Hypothalamus (tissue), 51 donors: ENCODE results near the gene DAPK3.
A peak's percentile ranks its signal among the peaks of the same experiment; 100 is the strongest.
"Not testable (repeated sequence)": the region's sequence is repeated elsewhere in the genome, so short reads cannot be mapped to it uniquely, and the experiment has no call there.

Experiments
- DNase-seq, 51 donors: peaks; one replicate each; lab custom pipeline; 2025; lab: John Stamatoyannopoulos, UW

The DAPK3 gene

DNA sequence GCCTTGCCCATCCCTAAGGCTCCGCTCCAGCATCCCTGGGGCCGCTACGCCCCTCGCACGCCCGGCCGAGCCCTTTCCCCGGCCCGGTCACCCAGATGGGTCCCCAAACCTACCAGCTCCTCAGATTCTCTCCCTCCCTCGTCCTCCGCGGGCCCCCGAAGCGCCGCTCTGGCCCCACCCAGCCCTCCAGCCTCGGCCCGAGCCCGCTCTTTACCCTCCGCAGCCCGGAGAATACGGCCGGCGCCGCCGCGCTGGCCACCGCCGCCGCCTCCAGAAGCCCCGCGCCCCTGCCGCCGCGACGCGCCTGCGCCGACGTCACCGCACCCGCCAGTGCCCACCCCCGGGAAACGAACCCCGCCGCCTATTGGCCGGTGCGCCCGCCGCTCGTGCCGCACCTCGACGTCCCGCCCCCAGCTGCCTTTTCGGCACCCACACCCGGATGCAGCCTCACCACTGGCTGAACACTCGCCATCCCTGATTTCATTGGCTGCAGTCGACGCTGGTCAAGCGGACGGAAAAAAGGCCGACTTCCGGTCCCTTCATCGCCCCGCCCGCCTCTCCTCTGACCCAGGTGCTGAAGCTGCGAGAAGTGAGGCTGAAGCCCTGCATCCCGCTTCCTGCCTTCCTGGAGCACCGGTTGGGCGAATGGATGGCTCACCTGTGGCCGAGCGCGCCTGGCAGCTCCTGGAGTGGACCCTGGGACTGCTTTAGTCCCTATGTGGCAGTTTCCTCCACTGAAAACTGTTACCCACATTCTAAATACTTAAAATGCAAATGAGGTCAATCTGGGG lies at the start of gene DAPK3:
Gene DAPK3, minus strand, starts transcription at position 292 of the 791 bp plus-strand sequence. CDS start 1,364 bp downstream, outside the sequence.
- peak; percentile 58 to 99 (median 96) for DNase-seq

DNA sequence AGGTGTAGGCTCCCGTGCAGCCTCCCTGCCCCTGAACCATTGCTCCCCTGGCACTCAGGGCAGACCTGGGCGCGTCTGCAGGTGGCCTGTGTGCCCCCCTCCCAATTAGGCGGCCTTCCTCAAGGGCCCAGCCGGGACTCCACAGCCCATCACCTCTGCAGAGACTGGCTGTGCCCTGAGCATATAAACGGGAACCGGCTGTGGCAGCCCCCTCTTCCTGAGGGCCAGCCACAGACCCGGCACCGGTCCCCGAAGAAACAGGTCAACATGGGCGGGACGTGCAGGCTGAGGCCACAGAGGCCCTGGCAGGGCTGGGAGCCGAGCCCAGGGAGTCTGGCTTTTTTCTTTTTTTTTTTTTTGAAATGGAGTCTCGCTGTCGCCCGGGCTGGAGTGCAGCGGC lies 48.7 kb upstream of the DAPK3 start:
- no peak for DNase-seq

DNA sequence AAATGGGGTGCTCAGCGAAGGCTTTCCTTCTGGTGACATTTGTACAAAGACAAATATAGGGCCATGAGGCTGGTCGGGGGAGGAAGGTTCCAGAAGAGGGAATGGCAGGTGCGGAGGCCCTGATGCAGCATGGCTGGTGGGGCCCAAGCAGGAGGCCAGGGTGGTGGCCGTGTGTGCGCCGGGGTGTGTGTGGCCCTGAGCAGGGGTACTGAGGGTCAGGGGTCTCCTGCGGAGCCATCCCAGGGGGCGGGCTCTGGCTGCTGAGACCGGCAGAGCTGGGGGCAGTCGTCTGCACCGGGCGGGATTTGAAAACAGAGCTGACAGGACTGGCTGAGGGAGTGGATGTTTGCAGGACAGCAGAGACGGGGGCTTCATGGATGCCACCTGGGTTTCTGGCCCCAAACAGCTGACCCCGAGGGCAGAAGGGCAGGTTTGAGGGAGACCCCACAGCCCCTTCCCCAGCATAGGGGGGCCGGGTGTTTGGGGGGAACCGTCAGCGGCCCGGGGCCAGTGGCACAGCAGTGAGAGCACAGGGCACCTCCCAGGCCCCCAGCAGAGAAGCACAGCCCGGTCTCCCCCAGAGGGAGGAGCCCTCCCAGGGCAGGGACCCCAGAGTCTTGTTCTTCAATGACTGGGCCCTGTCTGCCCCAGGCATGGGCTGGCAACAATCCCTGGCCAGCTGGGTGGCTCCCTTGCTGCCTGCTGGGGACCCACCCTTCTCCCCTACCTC lies 48.0 kb upstream of the DAPK3 start:
- DNase-seq, result no peak

DNA sequence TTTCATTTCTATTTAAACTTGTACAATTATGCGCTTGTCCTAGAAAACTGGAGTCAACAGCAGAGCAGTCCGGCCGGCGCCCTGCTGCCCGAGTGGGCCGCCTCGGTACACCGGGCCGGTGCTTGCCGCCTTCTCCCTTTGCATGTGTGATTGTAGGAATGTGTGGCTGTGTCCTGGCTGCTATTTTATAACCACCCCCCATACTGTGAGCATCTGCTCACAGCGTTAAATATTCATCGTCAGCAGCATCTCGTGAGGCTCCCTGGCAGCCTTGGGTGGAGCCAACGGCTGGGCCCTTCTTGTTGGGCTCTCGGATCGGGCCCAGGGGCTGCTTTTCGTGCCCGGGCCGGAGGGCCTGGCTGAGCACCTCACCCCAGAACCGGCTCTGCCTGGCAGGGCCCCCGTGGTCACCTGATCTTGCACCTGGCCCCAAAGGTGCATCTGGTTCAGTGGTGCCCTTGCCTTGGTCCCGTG lies 47.3 kb upstream of the DAPK3 start:
- DNase-seq, result peak in 14 of 51 donors; percentile 6 to 60 (median 29)

DNA sequence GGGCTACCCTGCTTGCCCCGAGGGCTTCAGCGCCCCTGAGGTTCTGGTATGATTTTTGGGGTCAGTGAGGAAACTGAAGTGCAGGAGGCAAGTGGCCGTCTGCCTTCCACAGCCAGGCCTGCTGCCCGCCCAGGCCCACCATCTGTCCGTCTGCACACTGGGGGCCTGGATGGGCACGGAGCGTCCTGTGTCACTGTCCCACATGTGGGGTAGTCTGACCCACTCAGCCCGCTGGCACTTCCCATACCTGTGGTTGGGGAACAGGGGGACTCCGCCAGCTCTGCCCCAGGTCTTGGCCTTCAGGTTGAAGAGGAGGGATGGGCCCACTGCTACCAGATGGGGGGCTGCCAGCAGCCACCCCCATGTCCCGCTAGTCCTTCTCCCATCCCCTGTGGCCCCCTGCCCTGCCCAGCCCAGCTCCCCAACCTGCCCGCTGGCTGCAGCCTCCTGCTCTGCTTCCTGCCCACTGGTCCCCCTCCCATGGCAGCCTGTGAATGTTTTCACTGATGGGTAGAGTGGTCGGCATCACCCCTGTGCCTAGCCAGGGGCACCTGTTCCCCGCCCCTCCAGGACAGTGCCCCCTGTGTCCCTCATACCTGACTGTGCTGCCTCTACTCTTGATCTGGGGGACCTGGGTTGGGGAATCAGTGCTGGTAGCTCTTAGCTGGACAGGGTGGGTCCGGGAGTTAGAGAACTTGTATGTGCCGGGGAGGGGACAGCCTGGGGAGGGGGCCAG lies 46.2 kb upstream of the DAPK3 start:
- DNase-seq, result peak in 3 of 51 donors; percentile 37 to 47 (median 46)

DNA sequence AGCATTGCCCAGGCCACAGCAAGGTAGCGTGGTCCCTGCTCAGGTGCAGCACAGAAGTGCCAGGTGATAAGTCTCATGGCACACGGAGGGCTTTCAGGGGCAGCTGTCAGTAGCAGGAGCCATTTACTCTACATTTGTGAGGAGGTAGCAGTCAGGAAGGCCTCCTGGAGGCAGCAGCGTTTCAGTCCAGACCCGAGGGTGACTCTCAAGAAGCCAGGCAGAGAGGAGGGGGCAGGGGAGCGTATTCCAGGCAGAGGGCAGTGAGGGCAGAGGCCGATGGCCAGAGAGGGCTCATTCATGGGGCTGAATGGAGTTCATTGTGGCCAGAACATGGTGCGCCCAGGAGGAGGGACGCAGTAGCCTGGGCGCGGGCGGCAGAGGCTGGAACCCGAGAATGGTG lies 45.6 kb upstream of the DAPK3 start:
- DNase-seq, result peak in 41 of 51 donors; percentile 26 to 91 (median 73)

DNA sequence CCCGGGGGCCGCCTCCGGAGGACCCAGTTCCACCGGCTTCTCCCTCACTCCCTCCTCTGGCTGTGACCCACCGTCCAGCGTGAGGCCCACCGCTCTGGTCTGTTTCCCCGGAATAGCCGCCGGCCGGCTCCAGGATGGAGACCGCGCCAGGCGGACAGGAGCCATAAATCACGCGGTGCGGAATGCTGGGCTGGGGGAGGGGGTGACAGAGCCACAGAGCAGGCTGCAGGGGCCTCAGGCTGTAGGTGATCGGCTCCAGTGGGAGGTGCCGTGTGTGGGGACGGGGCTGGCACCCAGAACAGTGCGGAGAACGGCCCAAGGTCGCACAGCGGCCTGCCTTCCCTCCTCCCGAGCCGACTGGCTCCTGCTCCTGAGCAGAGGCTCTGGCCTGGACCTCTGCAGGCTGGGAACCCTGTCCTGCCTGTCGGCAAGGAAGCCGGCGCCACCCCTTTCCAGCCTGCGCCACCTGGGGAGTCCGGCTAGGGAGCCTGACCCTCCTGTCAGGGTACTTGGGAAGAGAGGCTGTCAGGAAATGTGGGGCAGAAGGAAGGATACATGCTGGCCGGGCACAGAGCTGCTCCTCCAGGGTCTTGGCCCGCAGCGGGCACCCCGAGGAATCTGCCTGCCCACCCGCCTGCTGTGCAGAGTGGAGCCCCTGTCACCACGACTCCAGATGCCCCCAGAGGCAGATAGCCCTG lies 45.0 kb upstream of the DAPK3 start:
- peak in 1 of 51 donors; percentile 10 for DNase-seq

DNA sequence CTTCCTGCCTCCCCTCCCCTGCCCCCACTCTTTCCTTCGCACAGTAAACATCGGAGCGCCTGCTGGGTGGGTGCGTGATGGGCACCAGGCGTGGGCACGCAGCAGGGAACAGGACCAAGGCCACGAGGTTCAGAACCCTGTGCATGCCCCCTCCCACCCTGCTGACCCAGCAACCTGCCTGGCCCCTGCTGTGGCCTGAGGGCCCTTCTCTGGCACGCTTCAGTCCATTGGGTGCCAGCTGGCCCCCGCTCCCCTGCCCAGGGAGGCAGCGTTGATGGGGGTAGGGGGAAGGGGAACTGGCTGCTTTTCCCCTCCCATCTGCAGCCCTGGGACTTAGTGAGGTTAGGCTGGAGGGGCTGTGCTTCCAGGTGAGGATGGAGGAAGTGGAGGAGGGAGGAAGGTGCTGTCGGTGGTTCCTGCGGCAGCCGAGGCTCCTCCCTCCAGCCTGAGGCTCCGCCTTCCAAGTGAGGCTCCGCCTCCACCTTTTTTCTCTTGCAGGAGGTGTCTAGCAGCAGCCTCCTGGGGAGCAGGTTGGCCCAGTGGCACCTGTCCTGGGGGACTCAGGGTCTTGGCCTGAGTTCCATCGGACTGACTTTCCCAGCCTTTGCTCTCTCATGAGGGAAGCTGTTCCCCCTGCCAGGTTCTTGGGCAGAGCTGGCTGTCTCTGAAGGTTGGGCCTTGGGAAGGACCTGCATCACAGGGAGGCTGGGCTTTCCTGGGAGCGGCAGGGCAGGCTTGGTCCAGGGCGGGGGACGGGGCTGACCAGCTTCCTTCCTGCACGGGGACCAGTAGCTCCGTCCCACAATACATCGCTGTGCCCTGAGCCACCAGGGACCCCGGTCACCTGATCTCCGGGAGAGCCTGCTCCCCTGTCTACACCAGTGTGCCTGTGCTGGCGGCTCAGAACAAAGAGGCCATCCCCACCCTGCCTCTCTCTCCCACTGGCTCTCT lies 43.9 kb upstream of the DAPK3 start:
- no peak for DNase-seq

DNA sequence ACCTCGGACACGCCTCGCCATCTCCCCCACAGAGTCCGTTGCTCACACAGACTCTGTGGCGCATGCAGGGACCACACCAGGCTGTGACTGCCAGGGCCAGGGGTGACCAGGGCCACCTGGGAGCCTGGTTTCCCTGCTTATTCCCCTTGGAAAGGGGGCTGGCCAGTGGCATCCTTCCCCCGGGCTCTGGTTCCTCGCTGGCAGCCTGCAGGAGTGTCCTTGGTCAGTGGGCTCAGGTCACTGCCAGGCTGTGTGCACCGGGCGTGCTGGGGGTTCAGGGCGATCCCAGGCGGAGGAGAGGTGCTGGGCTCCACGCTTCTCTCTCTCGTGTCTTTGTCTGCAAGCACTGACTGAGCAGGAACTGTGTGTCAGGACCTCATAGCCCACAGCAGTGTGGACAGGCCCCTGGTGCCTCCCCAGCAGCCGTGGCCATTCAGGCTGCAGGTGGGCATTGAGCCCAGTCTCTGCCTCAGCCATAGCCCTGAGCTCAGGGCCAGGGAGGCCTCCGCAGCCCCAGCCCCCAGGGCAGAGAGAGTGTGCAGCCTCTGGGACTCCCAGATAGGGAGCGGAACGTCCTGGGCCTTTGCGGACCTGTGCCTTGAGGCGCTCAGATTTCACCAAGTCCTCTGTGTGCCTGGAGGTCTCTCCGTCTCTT lies 43.1 kb upstream of the DAPK3 start:
- peak in 23 of 51 donors; percentile 11 to 74 (median 40) for DNase-seq

DNA sequence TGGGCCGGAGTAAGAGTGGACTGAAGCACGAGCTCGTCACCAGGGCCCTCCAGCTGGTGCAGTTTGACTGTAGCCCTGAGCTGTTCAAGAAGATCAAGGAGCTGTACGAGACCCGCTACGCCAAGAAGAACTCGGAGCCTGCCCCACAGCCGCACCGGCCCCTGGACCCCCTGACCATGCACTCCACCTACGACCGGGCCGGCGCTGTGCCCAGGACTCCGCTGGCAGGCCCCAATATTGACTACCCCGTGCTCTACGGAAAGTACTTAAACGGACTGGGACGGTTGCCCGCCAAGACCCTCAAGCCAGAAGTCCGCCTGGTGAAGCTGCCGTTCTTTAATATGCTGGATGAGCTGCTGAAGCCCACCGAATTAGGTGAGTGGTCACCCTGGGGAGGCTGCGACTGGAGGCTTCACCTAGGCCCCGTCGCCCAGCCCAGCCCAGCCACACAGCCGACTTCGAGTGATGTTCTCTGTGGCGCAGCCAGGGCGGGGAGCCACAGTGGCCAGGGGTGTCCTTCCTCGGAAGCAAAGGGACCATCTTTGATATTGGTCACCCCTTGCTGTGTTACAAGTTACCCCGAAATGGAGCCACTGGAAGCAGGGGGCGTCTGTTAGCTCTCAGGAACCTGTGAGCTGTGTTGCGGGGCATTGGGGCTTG lies 42.2 kb upstream of the DAPK3 start:
- DNase-seq, result no peak

DNA sequence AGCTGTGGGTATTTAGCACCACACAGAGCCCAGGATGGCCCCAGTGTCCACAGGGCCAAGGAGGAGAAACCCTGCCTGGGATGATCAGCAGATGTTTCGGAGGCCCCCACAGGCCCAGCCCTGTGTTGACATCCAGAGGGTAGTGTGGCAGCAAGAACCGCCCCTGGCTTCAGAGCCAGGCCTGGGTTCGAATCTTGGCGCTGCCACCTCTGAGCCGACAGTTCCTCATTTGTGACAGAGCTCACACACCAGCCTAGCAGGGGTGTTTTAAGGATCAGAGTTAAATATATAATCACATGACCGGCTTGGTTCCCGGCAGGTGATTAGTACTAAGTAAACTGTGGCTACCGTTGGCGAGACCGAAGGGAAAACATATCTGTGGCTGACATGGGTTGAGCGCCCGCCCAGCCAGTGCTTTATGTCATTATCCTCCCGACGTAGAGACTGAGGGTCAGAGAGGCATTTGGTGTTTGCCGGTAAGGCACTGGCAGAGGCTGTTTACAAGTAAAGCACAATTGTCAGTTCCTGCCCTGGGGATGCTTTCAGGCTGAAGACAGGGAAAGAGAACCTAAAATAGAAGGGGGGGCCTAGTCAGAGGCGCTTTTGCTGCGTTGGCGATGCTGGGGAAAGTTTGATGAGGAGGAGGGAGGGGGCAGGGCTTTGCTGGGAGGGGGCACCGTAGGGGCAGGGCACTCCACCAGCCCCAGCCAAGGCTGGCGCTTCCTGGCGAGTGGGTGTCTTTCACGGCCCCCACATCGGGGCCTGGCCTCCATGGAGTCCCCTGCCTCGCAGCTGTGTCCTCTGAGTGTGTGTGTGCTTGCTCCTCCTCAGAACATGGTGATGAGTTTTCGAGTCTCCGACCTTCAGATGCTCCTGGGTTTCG lies 41.4 kb upstream of the DAPK3 start:
- DNase-seq, result peak in 1 of 51 donors; percentile 15

DNA sequence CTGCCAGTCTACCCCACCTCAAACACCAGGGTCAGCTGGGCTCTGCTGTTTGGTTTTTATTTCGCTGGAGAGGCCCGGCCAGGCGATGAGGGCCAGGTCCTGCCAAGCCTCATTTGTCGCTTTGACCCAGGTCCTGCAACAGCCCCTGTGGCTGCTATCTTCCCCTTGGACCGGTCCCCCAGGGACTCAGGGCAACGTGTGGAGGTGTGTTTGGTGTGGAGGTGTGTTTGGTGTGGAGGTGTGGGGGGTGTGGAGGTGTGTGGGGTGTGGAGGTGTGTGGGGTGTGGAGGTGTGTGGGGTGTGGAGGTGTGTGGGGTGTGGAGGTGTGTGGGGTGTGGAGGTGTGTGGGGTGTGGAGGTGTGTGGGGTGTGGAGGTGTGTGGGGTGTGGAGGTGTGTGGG lies 40.5 kb upstream of the DAPK3 start:
- not testable (repeated sequence) for DNase-seq

DNA sequence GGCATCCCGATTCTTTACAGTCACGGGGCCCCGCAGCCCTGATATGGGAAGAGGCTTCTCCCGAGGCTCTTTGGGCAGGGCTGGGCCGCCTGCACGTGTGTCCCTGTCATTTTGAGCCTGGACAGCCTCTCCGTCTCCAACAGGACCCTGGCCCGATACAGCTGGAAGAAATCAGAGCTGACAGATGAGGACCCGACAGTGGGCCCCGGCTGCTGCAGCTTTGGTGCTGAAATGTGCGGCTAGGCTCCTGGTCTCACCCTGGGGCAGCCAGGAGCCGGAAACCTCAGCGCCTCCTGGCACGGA lies 39.9 kb upstream of the DAPK3 start:
- no peak for DNase-seq

DNA sequence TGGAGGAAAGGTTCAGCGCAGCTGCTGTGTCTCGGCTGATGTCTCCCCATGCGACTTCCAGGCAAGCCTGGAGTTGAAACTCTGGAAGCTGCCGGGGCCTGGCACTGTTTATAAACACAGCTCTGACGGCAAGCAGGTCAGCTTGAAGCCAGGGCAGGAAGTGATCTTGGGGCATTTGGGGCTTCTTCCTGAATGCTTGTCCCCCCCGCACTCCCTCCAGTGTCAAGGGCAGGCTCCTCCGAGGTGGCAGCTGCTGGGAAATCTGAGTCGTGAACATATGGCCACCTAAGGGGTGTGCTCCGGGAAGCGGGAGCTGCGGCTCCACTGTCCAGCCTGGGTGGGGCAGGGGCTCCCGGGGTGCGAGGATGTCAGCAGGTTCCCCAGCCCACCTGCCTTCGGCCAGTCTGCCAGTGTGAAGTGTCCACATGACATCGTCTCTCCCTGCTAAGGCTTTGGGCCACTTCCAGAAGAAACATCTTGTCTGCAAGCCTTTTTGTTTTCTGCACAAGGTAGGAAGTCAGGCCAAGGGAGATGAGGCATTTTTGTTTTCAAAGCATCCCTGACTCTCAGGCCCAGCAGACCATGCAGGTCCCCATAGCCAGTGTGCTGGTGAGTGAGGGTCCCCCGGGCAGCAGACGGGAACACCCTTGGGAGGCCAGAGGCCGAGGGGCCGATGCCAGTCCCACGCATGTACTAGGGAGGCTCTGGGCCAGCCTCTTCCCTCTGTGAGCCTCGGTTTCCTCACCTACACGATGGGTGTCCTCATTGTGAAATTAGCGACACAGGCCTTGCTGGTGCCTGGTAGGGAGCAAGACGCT lies 39.3 kb upstream of the DAPK3 start:
- no peak for DNase-seq

DNA sequence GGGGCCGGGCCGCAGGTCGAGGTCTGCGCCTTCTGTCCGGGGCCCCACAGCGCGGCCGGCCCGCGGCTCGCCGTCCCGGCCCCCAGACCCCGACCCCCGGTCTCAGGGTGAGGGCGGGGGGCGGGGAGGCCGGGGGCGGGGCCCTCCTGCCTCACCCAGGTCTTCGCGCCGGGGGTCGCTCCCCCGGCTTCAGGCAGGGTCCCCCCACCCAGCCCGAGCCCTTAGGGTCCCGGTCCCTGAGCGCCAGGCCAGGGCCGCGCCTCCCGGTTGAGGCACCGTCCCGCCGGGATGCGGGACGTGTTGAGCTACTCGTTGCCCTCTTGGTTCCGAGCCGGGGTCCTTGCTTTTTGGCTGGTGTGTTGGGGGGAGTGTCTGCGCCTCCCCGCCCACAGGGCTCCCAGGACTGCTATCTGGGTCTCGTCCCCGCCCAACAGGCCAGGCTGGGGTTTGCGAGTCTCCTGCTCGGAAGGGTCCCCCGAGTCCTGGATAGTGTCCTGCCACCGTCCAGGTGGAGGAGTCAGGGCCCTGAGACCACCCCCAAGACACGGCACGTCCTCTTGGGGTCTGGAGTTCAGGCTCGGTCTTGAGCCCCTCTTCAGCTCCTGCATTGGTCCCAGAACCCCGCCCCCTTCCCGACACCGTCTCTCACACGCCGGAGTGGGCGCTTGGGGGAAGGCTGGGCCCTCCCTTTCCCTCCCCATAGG lies 37.1 kb upstream of the DAPK3 start:
- peak in 3 of 51 donors; percentile 17 to 42 (median 22) for DNase-seq
